Transverse colon (tissue), 4 donors: ENCODE results near the gene PCDHA13.
"Not testable (repeated sequence)": the region's sequence is repeated elsewhere in the genome, so short reads cannot be mapped to it uniquely, and the experiment has no call there.

Experiments
- CTCF ChIP-seq, 5 experiments: fragments of 200-600 bp in 3 of 5; fragments of 450-650 bp in 2 of 5; sonication (generic) in 3 of 5; IDR thresholded peaks; 1 replicate in 2 of 5; 2 replicates in 3 of 5; pipeline ENCODE4 v1.5.1; 2016 to 2017; ENCODE audit warnings: antibody characterized with exemption in 5 of 5, inconsistent platforms in 3 of 5, mild to moderate bottlenecking in 2 of 5, moderate library complexity in 1 of 5
- EP300 ChIP-seq: sonication (generic); formaldehyde crosslinking; IDR thresholded peaks from one replicate; pipeline ENCODE4 v1.6.1; 2017; ENCODE audit warnings: antibody characterized with exemption, low read depth
- POLR2A ChIP-seq: fragments of 450-650 bp; IDR thresholded peaks from one replicate; pipeline ENCODE4 v1.6.1; 2016; ENCODE audit warnings: antibody characterized with exemption, mild to moderate bottlenecking, moderate library complexity
- POLR2AphosphoS5 ChIP-seq, 3 donors: sonication (generic); formaldehyde crosslinking; IDR thresholded peaks; one replicate each; pipeline ENCODE4 v1.6.1; 2016; ENCODE audit warnings: antibody characterized with exemption in 3 of 3

GRCh38 chr5:140849831-140850634, 31.9 kb upstream of the PCDHA13 start:
- TF ChIP-seq CTCF (IDR thresholded peaks at IDR 0.05); POLR2A; POLR2AphosphoS5 (IDR thresholded peaks at IDR 0.05); EP300: not testable (repeated sequence)
